OCI-LY3 (cell line): Measurements from ENCODE around the gene NINJ1.

Experiments
- EZH2phosphoT487 ChIP-seq: fragments of 200-600 bp; shearing (Covaris generic); IDR thresholded peaks from 2 replicates; pipeline ENCODE4 v1.6.1; 2018; ENCODE audit warnings: antibody characterized with exemption, mixed run types, low read depth
- TF ChIP-seq, protein P1 (sequence below): fragments of 200-600, 300-600 bp; sonication (generic); IDR thresholded peaks from 2 replicates; pipeline ENCODE4 v1.5.1; 2014; ENCODE audit warnings: antibody characterized with exemption, low read length, low read depth

DNA sequence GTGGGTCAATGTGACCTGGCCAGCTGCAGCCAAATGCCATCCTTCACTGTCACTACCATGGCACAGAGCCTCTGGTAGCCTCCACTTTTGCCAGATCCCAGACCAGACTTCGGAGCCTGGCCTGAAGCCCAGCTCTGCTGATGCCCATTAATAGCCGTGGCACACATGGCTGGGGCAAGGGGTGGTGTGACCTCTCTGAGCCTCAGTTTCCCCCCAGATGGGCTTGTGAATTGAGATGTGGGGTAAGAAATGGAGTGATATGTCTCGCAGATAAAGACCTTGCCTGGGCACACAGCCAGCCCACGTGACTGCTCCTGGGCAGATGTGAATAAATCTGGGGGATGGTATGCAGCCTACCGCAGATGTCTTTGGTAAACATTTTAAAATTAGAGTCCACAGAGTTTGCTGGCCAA lies 61.7 kb downstream of the NINJ1 start:
- TF ChIP-seq, protein P1, sequence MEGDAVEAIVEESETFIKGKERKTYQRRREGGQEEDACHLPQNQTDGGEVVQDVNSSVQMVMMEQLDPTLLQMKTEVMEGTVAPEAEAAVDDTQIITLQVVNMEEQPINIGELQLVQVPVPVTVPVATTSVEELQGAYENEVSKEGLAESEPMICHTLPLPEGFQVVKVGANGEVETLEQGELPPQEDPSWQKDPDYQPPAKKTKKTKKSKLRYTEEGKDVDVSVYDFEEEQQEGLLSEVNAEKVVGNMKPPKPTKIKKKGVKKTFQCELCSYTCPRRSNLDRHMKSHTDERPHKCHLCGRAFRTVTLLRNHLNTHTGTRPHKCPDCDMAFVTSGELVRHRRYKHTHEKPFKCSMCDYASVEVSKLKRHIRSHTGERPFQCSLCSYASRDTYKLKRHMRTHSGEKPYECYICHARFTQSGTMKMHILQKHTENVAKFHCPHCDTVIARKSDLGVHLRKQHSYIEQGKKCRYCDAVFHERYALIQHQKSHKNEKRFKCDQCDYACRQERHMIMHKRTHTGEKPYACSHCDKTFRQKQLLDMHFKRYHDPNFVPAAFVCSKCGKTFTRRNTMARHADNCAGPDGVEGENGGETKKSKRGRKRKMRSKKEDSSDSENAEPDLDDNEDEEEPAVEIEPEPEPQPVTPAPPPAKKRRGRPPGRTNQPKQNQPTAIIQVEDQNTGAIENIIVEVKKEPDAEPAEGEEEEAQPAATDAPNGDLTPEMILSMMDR: no peak
- TF ChIP-seq EZH2phosphoT487: no peak
